Measurements from ENCODE around the gene MYBPH. TPM values are rescaled to one million over a fixed set of nuclear protein-coding genes. Genes with fewer than 3 reads are reported as not detected.
A peak's percentile ranks its signal among the peaks of the same experiment; 100 is the strongest.

The MYBPH gene
- total RNA-seq, 1 donor from 2014 or later: not detected

GRCh38 chr1:203183828-203184227 lies 8.2 kb upstream of the MYBPH start:
- Mint-ChIP-seq H3K4me1 (peaks cover 34% of the 10 kb centered on the region), H3K27ac (ENCODE audit: unreplicated experiment) (no peak overlapping the region), H3K27me3 (ENCODE audit: low read depth) (no peaks in the 10 kb centered on the region), H3K4me3 (no peak overlapping the region), H3K36me3 (ENCODE audit: low read depth) (no peaks in the 10 kb centered on the region), H3K9me3 (no peaks in the 10 kb centered on the region)
- no peak for DNase-seq (ENCODE audit: low read depth, low spot score)
- no peak for TF ChIP-seq CTCF (conservative IDR thresholded peaks at IDR 0.05)

GRCh38 chr1:203182387-203182953 lies 6.8 kb upstream of the MYBPH start:
- Mint-ChIP-seq H3K27me3 (ENCODE audit: low read depth) (no peaks in the 10 kb centered on the region), H3K4me1 (peaks cover 36% of the 10 kb centered on the region), H3K9me3 (no peaks in the 10 kb centered on the region), H3K36me3 (ENCODE audit: low read depth) (no peaks in the 10 kb centered on the region), H3K4me3 (no peak overlapping the region), H3K27ac (ENCODE audit: unreplicated experiment) (no peak overlapping the region)
- no peak for TF ChIP-seq CTCF (conservative IDR thresholded peaks at IDR 0.05)
- DNase-seq (ENCODE audit: low read depth, low spot score): no peak

- peaks cover 36% of the 10 kb centered on the region for H3K4me1 Mint-ChIP-seq
- no peaks in the 10 kb centered on the region for H3K9me3 Mint-ChIP-seq
- no peak overlapping the region for H3K4me3 Mint-ChIP-seq
These were observed 6.2 kb upstream of the MYBPH start for GRCh38 chr1:203181586-203182386.

GRCh38 chr1:203180611-203181330 lies 5.1 kb upstream of the MYBPH start:
- Mint-ChIP-seq H3K4me3 (no peak overlapping the region), H3K27me3 (ENCODE audit: low read depth) (no peaks in the 10 kb centered on the region), H3K27ac (ENCODE audit: unreplicated experiment) (peak overlapping the region; percentile 54), H3K9me3 (no peaks in the 10 kb centered on the region), H3K4me1 (peaks cover 28% of the 10 kb centered on the region), H3K36me3 (ENCODE audit: low read depth) (no peaks in the 10 kb centered on the region)
- DNase-seq (ENCODE audit: low read depth, low spot score): no peak
- TF ChIP-seq CTCF (conservative IDR thresholded peaks at IDR 0.05): no peak

More at GRCh38 chr1:203181586-203182386, 6.2 kb upstream of the MYBPH start:
- Mint-ChIP-seq H3K27ac (ENCODE audit: unreplicated experiment) (no peak overlapping the region), H3K27me3 (ENCODE audit: low read depth) (no peaks in the 10 kb centered on the region), H3K36me3 (ENCODE audit: low read depth) (no peaks in the 10 kb centered on the region)
- no peak for TF ChIP-seq CTCF (conservative IDR thresholded peaks at IDR 0.05)
- no peak for DNase-seq (ENCODE audit: low read depth, low spot score)

GRCh38 chr1:203179667-203180005 lies 4.0 kb upstream of the MYBPH start:
- Mint-ChIP-seq H3K36me3 (ENCODE audit: low read depth) (no peaks in the 10 kb centered on the region), H3K9me3 (no peaks in the 10 kb centered on the region), H3K27ac (ENCODE audit: unreplicated experiment) (peak overlapping the region; percentile 78), H3K4me3 (no peak overlapping the region), H3K4me1 (peaks cover 27% of the 10 kb centered on the region), H3K27me3 (ENCODE audit: low read depth) (no peaks in the 10 kb centered on the region)
- no peak for DNase-seq (ENCODE audit: low read depth, low spot score)
- no peak for TF ChIP-seq CTCF (conservative IDR thresholded peaks at IDR 0.05)

All from neural crest cell (in vitro differentiated cells).